MCF 10A (cell line): Measurements from ENCODE around the gene EXOC4. TPM values are rescaled to one million over a fixed set of nuclear protein-coding genes. Genes with fewer than 3 reads are reported as not detected.

ENCODE experiments used
- BruUV-seq: library from RNA; stranded (reverse); fragments of 400-500 nt; replicated peaks from 2 replicates; lab custom pipeline; 2021; lab: Mats Ljungman, UMichigan
- CTCF ChIA-PET: fragments of 300-600 bp; sonication (Branson Sonifier 250); formaldehyde crosslinking; extraction: SDS; loops from one replicate; lab custom pipeline; 2021; ENCODE audit warnings: antibody characterized with exemption, inconsistent platforms; lab: Yijun Ruan, JAX
- POLR2A ChIA-PET: fragments of 300-600, 350-650 bp; sonication (Branson Sonifier 250); formaldehyde crosslinking; extraction: SDS; loops from one replicate; lab custom pipeline; 2020; ENCODE audit warnings: antibody characterized with exemption, inconsistent platforms; lab: Yijun Ruan, JAX
- DNase-seq: peaks from one replicate; pipeline ENCODE4 v3.0.0-alpha.2; 2018; ENCODE audit not compliant: unreplicated experiment
- H3K27ac Mint-ChIP-seq: one replicate; pipeline ENCODE4 v1.8.0; 2022; ENCODE audit warnings: mild to moderate bottlenecking, low read depth, mixed read lengths; ENCODE audit not compliant: unreplicated experiment
- H3K27me3 Mint-ChIP-seq: one replicate; pipeline ENCODE4 v1.8.0; 2022; ENCODE audit warnings: mixed read lengths; ENCODE audit not compliant: insufficient read depth, unreplicated experiment
- H3K36me3 Mint-ChIP-seq: one replicate; pipeline ENCODE4 v1.8.0; 2022; ENCODE audit warnings: mild to moderate bottlenecking, moderate library complexity, mixed read lengths; ENCODE audit not compliant: insufficient read depth, unreplicated experiment
- H3K4me1 Mint-ChIP-seq: one replicate; pipeline ENCODE4 v1.8.0; 2022; ENCODE audit warnings: mixed read lengths; ENCODE audit not compliant: insufficient read depth, unreplicated experiment
- H3K4me3 Mint-ChIP-seq: one replicate; pipeline ENCODE4 v1.8.0; 2022; ENCODE audit warnings: mild to moderate bottlenecking, moderate library complexity, mixed read lengths; ENCODE audit not compliant: unreplicated experiment
- H3K9me3 Mint-ChIP-seq: one replicate; pipeline ENCODE4 v1.8.0; 2022; ENCODE audit warnings: mixed read lengths; ENCODE audit not compliant: unreplicated experiment
- intact Hi-C: fragments of 100-400 bp; cut with micrococcal nuclease; formaldehyde crosslinking; loops from 2 replicates; pipeline ENCODE4 v1.14.1; 2022
- total RNA-seq: library from RNA; stranded (reverse); gene quantifications from 2 replicates; pipeline ENCODE4 v1.2.3, GENCODE V29; 2022
- TF ChIP-seq, protein P1 (sequence below): fragments of 200-600 bp; IDR thresholded peaks from one replicate; pipeline ENCODE4 v1.8.0; 2022; ENCODE audit warnings: antibody characterized with exemption, mild to moderate bottlenecking; ENCODE audit not compliant: unreplicated experiment

Gene EXOC4
- total RNA-seq, 1 experiment from 2014 or later, result 105 TPM

GRCh38 chr7:133654547-133654946, 401.7 kb downstream of the EXOC4 start:
- Mint-ChIP-seq H3K4me3 (no peak overlapping the region), H3K4me1 (peaks cover 17% of the 10 kb centered on the region), H3K27ac (no peak overlapping the region), H3K27me3 (no peaks in the 10 kb centered on the region), H3K36me3 (no peaks in the 10 kb centered on the region), H3K9me3 (no peaks in the 10 kb centered on the region)
- intact Hi-C loops, result no loop called here
- no peak for DNase-seq
- ChIA-PET CTCF (interaction anchor here (0.6 kb wide), 1 partner anchor 217 kb away, joined by 3 read pairs; no protein-coding TSS in a partner anchor), POLR2A (interaction anchor here (1.2 kb wide), 1 partner anchor 11 kb away, joined by 3 read pairs; no protein-coding TSS in a partner anchor)
- TF ChIP-seq, protein P1, sequence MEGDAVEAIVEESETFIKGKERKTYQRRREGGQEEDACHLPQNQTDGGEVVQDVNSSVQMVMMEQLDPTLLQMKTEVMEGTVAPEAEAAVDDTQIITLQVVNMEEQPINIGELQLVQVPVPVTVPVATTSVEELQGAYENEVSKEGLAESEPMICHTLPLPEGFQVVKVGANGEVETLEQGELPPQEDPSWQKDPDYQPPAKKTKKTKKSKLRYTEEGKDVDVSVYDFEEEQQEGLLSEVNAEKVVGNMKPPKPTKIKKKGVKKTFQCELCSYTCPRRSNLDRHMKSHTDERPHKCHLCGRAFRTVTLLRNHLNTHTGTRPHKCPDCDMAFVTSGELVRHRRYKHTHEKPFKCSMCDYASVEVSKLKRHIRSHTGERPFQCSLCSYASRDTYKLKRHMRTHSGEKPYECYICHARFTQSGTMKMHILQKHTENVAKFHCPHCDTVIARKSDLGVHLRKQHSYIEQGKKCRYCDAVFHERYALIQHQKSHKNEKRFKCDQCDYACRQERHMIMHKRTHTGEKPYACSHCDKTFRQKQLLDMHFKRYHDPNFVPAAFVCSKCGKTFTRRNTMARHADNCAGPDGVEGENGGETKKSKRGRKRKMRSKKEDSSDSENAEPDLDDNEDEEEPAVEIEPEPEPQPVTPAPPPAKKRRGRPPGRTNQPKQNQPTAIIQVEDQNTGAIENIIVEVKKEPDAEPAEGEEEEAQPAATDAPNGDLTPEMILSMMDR, result no peak
- BruUV-seq, result no TSS peak

GRCh38 chr7:133662276-133662675, 409.4 kb downstream of the EXOC4 start:
- ChIA-PET CTCF (no interaction called here), POLR2A (interaction anchor here (0.6 kb wide), 1 partner anchor 11 kb away, joined by 3 read pairs; no protein-coding TSS in a partner anchor)
- Mint-ChIP-seq H3K4me1 (no peaks in the 10 kb centered on the region), H3K27ac (no peak overlapping the region), H3K36me3 (no peaks in the 10 kb centered on the region), H3K4me3 (no peak overlapping the region), H3K9me3 (no peaks in the 10 kb centered on the region), H3K27me3 (no peaks in the 10 kb centered on the region)
- intact Hi-C loops, result no loop called here
- BruUV-seq, result no TSS peak
- DNase-seq, result no peak
- TF ChIP-seq, protein P1, result no peak

GRCh38 chr7:133662830-133663229, 410.0 kb downstream of the EXOC4 start:
- Mint-ChIP-seq H3K27ac (no peak overlapping the region), H3K36me3 (no peaks in the 10 kb centered on the region), H3K4me3 (no peak overlapping the region), H3K27me3 (no peaks in the 10 kb centered on the region), H3K4me1 (no peaks in the 10 kb centered on the region), H3K9me3 (no peaks in the 10 kb centered on the region)
- DNase-seq, result no peak
- ChIA-PET POLR2A (interaction anchor here (0.6 to 0.9 kb wide), 2 partner anchors 10 to 28 kb away, joined by 3 read pairs; no protein-coding TSS in a partner anchor), CTCF (no interaction called here)
- TF ChIP-seq, protein P1, result no peak
- intact Hi-C loops, result no loop called here
- no TSS peak for BruUV-seq

GRCh38 chr7:133664528-133664927, 411.6 kb downstream of the EXOC4 start:
- Mint-ChIP-seq H3K27ac (no peak overlapping the region), H3K9me3 (no peaks in the 10 kb centered on the region), H3K36me3 (no peaks in the 10 kb centered on the region), H3K4me3 (no peak overlapping the region), H3K27me3 (no peaks in the 10 kb centered on the region), H3K4me1 (no peaks in the 10 kb centered on the region)
- CTCF ChIA-PET, result no interaction called here
- intact Hi-C loops, result no loop called here
- TF ChIP-seq, protein P1, result no peak
- BruUV-seq, result no TSS peak
- no peak for DNase-seq
- POLR2A ChIA-PET, result no interaction called here
